Pancreas (tissue), 10 donors: Measurements from ENCODE around the gene SP3. TPM values are rescaled to one million over a fixed set of nuclear protein-coding genes. Genes with fewer than 3 reads are reported as not detected.

Experiments
- ATAC-seq, 4 donors: fragments of 200-7000 bp; cut with Tn5 transposase; one replicate each; pipeline versions ENCODE4 v1.8.0 to v1.9.1; 2020; ENCODE audit warnings: mild to moderate bottlenecking in 4 of 4, moderate library complexity in 4 of 4
- DNase-seq, 6 donors: peaks; one replicate each; pipeline ENCODE4 v3.0.0-alpha.2; 2020
- FAIRE-seq: peaks from 2 replicates; lab custom pipeline; 2012; peaks lifted over from hg19 to GRCh38; lab: Jason Lieb, UNC
- H3K27ac ChIP-seq, 4 donors: fragments of 200-600 bp; sonication (generic); 1 replicate in 3 of 4; 2 replicates in 1 of 4; pipeline versions ENCODE4 v1.5.0 to v1.8.0; 2020
- H3K27me3 ChIP-seq, 4 donors: fragments of 200-600 bp; one replicate each; pipeline ENCODE4 v1.8.0; 2021
- H3K36me3 ChIP-seq, 3 donors: fragments of 200-600 bp; sonication (generic) in 1 of 3; one replicate each; pipeline versions ENCODE4 v1.5.0 to v1.8.0; 2020 to 2021
- H3K4me1 ChIP-seq, 3 donors: fragments of 200-600 bp; one replicate each; pipeline ENCODE4 v1.8.0; 2021
- H3K4me3 ChIP-seq, 4 donors: fragments of 200-600 bp; sonication (generic) in 2 of 4; one replicate each; pipeline versions ENCODE4 v1.5.0 to v1.8.0; 2020 to 2021
- H3K9me3 ChIP-seq, 4 donors: fragments of 200-600 bp; one replicate each; pipeline ENCODE4 v1.8.0; 2021
- CTCF ChIP-seq, 4 donors: fragments of 200-600 bp; sonication (generic) in 3 of 4; IDR thresholded peaks; one replicate each; pipeline versions ENCODE4 v1.5.0 to v1.8.0; 2021; ENCODE audit warnings: antibody characterized with exemption in 4 of 4
- WGBS, 2 donors: extraction: QIAGEN DNeasy Blood & Tissue Kit; methylation state at CpG; one replicate each; pipeline ENCODE4 v1.1.7; 2013; 5-methylcytosine and 5-hydroxymethylcytosine counted together
- intact Hi-C, 3 donors: fragments of 100-400 bp; cut with DNase I; formaldehyde crosslinking; loops; one replicate each; pipeline versions ENCODE4 v1.11.1 to v1.14.2; 2022
- polyA plus RNA-seq, 2 donors: library from polyadenylated mRNA; stranded (reverse); fragments of 200-250 nt; gene quantifications; one replicate each; pipeline ENCODE4 v1.2.3, GENCODE V29; 2013
- total RNA-seq, 6 donors: library from RNA; stranded (reverse); fragmentation: NEBNext Ultra II Directional in 4 of 6; extraction: Animal tissue kit (Norgen Biotek cat#: 25700) in 4 of 6; gene quantifications; one replicate each; pipeline versions ENCODE4 v1.2.1 to v1.2.4, GENCODE V29; 2021 to 2023
- donor health status: healthy with polysubstance abuse.
- donor health status: DM: no; HTN: no; CAD: no; lungs with moderate emphysema.
- donor health status: DM: no; HTN: no; CAD: no.
- donor health status: control.
- donor health status: control.
- donor health status: Bipolar disorder and iron deficiency.
- donor health status: DM: yes; HTN: yes; CAD: no.
- donor health status: DM: no; HTN: no; CAD: no.
- donor health status: DM: no; HTN: no; CAD: no.
- donor health status: DM: yes; HTN: yes; CAD: no.

The SP3 gene
- total and polyA plus RNA-seq, 8 donors, result 5.6 to 48.0 (median 27.6) TPM

GRCh38 chr2:173984866-173985604, 19.9 kb upstream of the SP3 start:
- FAIRE-seq (no peak), DNase-seq (peak in 3 of 6 donors; percentile 47 to 53 (median 50)), ATAC-seq (peak; percentile 78 to 94 (median 89))
- Histone ChIP-seq H3K4me3 (no peak overlapping the region), H3K9me3 (no peaks in the 10 kb centered on the region), H3K27me3 (no peaks in the 10 kb centered on the region), H3K27ac (peak overlapping the region in 3 of 4 donors; percentile 6 to 62 (median 53)), H3K4me1 (peaks cover 15 to 25% (median 19%) of the 10 kb centered on the region in 3 donors), H3K36me3 (no peaks in the 10 kb centered on the region)
- TF ChIP-seq CTCF (IDR thresholded peaks at IDR 0.05), result no peak
- intact Hi-C loops, result no loop called here
- 30% methylated on average over 9 of the region's 9 CpGs for WGBS, 2 donors

GRCh38 chr2:173983391-173983871, 18.3 kb upstream of the SP3 start:
- no peak for TF ChIP-seq CTCF (IDR thresholded peaks at IDR 0.05)
- intact Hi-C loops, result no loop called here
- Histone ChIP-seq H3K27ac (peak overlapping the region in 1 of 4 donors; percentile 42), H3K4me3 (no peak overlapping the region), H3K36me3 (no peaks in the 10 kb centered on the region), H3K9me3 (no peaks in the 10 kb centered on the region), H3K4me1 (peaks cover 15 to 25% (median 19%) of the 10 kb centered on the region in 3 donors), H3K27me3 (no peaks in the 10 kb centered on the region)
- 60 to 63% methylated on average over 3 of the region's 3 CpGs for WGBS, 2 donors
- ATAC-seq, result peak in 2 of 4 donors; percentile 6 to 21
- DNase-seq, result no peak
- no peak for FAIRE-seq

- peak overlapping the region in 2 of 4 donors; percentile 5 to 42 for H3K27ac ChIP-seq
- ATAC-seq, result peak in 2 of 4 donors; percentile 27 to 46
- intact Hi-C loops, result no loop called here
- peaks cover 15 to 25% (median 19%) of the 10 kb centered on the region in 3 donors for H3K4me1 ChIP-seq
- no peaks in the 10 kb centered on the region for H3K9me3 ChIP-seq
- WGBS, 2 donors, result 36 to 42% methylated on average over 3 of the region's 3 CpGs
- no peaks in the 10 kb centered on the region for H3K36me3 ChIP-seq
- DNase-seq, result no peak
- no peak for FAIRE-seq
- H3K4me3 ChIP-seq, result no peak overlapping the region
- no peak for TF ChIP-seq CTCF (IDR thresholded peaks at IDR 0.05)
- H3K27me3 ChIP-seq, result no peaks in the 10 kb centered on the region
These were observed 17.7 kb upstream of the SP3 start for GRCh38 chr2:173982918-173983317.

GRCh38 chr2:173982182-173982714, 17.1 kb upstream of the SP3 start:
- no peak for DNase-seq
- no peak overlapping the region for H3K4me3 ChIP-seq
- WGBS, 2 donors, result 91 to 95% methylated on average over 2 of the region's 2 CpGs

More at GRCh38 chr2:173982182-173982714, 17.1 kb upstream of the SP3 start:
- no peak for TF ChIP-seq CTCF (IDR thresholded peaks at IDR 0.05)
- Histone ChIP-seq H3K36me3 (no peaks in the 10 kb centered on the region), H3K9me3 (no peaks in the 10 kb centered on the region), H3K4me1 (peaks cover 15 to 25% (median 19%) of the 10 kb centered on the region in 3 donors), H3K27ac (peak overlapping the region in 2 of 4 donors; percentile 5 to 42), H3K27me3 (no peaks in the 10 kb centered on the region)
- ATAC-seq (no peak), FAIRE-seq (no peak)
- intact Hi-C loops, result no loop called here
